Left forelimb (tissue), 1 donor: ENCODE data around the gene CHSY3.

Experiments used
- DNase-seq: peaks from one replicate; pipeline ENCODE4 v3.0.0-alpha.2; 2018; ENCODE audit warnings: low spot score

CHSY3 gene

DNA sequence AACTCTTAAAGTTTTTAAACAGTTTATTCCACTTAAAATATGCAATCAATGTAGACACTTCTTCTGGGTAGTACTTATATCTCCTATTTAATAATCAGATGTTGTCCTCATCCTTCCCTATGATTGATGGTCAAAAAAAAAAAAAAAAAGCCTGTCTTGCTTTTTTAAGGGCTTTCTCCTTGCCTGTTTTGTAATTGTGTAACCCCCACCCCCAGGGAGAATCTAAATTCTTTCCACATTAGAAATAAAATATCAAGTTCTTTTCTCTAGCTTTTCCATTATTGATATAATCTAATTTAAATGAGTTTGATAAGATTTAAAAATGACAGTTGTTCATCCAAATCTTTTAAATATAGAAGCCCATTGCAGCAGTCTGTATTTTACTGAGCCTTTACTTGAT is 119.7 kb downstream of the CHSY3 start:
- no peak for DNase-seq

DNA sequence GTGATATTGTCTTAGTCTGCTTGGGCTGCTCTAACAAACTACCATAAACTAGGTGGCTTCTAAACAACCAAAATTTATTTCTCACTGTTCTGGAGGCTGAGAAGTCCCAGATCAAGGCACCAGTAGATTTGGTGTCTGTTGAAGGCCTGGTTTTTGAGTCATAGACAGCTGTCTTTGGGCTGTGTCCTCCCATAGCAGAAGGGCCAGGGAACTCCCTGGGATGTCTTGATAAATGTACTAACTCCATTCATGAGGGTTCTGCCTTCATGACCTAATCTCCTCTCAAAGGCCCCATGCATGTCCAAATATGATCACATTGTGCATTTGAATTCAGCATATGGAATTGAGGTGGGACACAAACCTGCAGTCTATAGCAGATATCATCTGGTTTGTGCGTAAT is 121.2 kb downstream of the CHSY3 start:
- no peak for DNase-seq

DNA sequence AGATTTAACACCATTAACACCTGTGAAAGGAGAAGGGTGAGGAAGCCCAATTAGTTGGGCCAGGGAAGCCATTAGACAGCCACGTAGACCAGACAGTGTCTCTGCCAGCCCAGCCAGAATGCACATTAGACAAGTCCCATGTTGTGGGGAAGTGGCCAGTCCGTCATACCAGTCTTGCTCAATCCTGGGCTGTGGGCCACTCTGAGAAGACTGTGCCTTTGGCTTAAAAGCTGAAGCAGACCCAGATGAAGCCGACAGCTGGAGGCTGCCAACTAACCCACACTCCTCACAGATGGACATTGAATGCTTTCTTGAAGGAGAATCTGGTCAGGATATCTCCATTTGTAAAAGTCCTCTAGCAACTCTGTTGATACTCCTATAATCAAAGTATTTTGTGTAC is 128.5 kb downstream of the CHSY3 start:
- no peak for DNase-seq

DNA sequence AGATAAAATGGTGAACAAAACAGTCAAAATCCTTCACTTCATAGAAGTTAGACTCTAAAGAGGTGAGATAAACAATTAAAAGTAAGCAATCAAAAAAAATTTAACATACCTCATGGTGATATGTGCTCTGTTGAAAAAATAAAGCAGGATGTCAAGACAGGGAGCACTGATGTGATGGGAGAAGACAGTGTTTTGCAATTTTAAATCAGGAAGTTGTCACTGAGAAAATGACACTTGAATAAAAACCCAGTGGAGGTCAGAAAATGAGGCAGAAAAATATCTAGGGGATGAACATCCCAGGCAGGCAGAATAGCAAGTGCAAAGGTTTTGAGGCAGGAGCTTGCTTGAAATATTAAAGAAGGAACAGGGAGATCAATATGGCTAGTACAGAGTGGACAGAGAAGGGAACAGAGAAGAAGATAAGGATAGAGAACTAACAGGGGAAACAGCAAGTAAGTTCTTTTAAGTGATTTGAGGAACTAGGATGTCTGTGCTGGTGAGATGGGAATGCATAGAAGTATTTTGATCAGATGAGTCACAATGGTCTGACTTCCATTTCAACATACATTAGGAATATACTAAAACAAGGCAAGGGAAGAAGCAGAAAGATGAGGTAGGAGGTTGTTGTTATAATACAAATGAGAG is 130.4 kb downstream of the CHSY3 start:
- no peak for DNase-seq

DNA sequence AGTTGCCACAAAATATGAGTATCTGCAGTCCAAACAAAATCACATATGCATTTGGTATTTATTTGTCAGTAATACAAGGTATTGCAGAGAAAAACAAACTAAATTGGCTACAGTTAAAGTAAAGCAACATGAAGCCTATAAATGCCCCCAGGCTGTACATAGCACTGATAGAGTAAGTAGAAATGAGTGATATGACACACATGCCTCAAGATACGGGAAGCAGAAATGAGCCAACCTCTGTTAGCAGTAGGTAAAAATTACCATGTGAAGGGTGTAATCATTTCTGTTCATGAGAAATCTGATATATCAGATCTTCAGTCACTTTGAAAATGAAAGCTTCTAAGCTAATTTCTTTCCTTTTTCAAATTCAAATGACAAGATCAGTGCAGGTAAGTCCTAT is 131.1 kb downstream of the CHSY3 start:
- DNase-seq, result no peak

DNA sequence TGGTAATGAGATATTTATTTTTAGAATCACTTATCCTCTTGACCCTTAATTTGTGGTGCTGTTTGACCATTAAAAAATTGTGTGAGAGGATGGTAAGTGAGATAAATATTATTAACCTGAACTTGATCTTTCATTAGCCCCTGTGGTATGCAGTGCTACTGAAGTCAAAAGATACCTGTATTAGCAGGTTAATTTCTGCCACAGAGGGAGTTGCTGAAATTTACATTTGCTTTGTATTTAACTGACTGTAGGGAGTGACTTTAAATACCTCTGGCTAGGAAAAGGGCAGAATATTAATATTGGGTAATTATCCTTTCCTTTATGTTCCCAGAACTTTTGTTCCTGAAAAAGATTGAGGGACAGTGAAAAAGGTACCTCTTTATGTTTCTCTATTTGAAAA is 133.6 kb downstream of the CHSY3 start:
- no peak for DNase-seq

DNA sequence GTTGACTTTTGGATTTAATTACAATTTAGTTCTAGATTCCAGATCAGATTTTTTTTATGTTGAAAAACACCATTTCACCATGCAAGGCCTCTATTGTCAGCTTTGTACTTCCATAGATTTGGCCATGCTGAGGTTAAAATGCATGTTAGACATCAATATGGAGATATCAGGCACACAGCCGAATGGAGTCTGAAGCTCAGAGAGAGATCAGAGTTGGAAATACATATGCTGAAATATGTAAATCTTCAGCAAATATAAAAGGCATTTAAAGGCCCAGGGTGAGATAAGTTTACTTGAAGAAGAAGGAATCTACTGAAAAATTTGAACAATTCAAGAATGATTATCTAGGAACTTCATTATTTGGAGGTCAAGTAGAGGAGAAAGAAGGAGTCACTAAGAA is 139.6 kb downstream of the CHSY3 start:
- no peak for DNase-seq

DNA sequence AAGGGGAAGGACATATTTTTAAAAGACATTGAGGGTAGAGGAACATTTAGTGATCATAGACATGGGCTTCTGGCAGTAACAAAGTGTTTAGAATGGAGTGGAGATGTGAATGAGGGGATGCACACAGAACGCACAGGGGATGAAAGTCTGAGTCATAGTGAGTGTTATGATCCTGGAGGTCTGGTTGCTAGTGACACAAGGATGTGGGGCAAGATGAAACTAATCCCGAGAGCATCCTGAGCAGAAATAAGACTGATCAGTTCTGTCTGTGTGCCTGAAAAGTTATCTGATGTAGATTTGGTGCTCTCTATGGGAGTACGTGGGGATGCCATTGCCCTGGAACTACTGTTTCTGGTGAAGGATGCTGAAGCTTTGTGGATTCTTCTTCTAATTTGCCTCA is 141.1 kb downstream of the CHSY3 start:
- no peak for DNase-seq

DNA sequence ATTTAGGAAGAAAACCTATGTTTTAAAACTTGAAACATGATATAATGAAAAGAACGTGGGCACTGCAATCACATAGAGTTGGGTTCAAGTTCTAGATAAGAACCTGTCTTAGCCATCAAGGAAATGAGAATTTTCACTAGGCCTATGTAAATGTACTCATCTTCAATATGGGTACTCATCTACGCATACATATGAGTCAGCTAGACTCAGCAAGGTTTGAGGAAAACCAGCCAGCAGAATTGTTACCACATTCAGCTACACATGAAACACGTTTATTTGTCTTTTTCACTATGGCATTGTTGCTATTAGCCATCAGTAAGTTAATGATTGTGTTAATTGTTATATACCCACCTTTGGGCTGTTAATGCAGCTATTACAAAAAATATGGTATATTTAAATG is 146.3 kb downstream of the CHSY3 start:
- no peak for DNase-seq

DNA sequence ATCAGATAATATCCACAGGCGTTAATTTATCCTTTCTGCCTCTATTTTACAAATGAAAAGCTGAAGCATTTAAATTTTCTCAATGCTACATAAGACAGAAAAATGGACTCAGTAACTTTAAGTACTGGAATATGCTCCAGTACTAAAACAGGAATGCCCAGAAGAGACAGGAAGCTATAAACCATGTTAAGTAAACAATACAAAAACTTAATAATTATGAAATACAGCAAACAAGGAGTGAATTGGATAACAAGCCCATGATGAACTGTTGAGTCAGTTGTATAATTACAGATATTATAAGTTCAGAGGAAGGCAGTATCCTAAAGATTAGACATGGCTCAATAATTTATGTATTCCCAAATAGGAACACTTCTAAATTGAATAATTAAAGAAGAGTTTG is 148.5 kb downstream of the CHSY3 start:
- no peak for DNase-seq

DNA sequence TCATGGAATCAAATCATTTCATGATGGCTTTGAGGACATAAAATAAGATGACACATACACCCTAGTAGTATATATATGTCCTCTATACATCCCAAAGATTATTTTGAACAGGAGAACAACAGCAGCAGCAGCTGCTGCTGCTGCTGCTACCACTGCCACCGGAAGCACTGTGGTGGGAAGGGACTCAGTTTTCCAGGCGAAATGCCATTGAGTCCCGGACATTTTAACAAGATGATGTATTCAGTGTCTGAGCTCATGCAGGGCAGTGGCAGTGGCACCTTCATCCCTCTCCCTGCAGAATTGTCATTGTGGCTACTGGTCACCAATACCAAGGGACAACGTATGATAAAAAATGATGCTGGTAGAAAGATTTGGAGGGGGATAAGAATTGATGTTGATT is 151.3 kb downstream of the CHSY3 start:
- DNase-seq, result no peak

DNA sequence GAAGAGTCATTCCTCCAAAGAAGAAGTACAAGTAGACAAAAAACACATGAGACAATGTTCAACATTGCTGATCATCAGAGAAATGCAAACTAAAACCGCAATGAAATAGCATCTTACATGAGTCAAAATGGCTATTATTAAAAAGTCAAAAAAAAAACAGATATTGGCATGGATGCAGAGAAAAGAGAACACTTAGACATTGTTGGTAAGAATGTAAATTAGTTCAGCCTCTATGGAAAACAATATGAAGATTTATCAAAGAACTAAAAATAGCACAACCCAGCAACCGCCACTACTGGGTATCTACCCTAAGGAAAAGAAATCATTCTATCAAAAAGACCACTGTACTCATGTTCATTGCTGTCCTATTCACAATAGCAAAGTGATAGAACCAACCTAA is 157.5 kb downstream of the CHSY3 start:
- DNase-seq, result no peak

DNA sequence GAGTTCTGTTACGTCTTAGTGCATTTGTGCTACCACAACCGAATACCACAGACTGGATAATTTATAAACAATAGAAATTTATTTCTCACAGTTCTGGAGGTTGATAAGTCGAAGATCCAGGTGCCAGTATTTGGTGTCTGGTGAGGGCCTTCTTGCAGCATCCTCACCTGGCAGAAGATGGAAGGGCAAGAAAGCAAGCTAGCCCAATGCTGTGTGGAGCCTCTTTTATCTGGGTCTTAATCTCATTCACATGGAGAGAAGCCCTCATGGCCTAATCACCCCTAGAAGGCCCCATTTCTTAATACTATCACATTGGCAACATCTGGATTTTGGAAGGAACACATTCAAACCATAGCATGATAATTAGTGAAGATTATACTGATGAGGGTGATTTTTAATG is 159.3 kb downstream of the CHSY3 start:
- no peak for DNase-seq

DNA sequence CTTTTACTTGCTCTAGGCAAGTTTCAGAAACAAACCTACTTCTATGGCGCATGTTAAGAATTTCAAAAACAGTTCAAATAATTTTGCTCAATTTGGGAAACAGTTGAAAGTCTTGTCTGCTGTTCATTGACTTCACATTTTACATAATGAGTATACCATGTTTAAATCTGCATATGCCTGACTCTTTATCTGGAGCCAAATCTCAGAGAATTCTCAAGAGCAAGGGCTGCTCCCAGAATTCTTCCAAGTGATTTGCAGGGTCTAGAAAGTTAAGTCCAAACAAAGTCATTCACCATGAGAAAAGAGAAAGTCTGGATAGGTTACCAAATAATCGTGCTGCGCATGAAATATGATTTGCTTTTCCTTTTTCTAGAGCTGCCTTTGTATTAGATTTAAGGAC is 160.2 kb downstream of the CHSY3 start:
- no peak for DNase-seq

DNA sequence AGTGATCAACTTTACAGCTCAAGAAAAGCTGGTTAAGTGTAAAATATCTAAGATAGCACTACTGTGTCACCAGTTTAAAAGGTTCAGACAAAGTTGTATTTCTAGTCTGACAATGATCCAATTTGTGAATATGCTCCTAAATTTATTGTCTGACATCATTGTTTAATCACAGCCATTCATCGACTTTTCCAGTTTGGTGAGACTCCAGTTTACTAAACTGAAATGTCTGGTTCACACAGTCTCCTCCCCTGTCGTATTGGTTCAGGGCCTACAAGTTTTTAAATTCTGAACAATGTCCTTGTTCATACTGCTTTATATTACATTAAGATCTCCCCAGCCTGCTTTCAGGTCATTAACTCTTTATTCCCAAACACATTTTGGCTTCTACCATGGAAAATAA is 161.4 kb downstream of the CHSY3 start:
- DNase-seq, result no peak

DNA sequence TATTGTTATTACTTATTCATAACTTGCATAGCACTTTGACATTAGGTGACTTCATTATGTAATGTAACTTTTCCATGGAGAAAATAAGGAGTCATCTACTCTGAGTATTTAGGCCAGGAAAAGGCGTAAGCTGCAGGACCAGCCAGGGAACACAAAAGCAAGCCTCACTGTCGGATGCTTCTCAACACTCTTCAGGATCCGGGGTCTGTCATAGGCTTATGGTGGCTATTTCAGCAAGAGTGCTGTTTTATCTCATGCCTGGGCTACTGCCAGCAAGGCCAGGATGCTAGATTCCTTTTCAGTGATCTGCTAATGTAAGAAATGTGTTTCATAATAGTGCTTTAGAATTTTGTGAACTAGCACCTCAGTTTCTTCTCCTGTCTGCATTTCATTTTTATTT is 162.4 kb downstream of the CHSY3 start:
- no peak for DNase-seq

DNA sequence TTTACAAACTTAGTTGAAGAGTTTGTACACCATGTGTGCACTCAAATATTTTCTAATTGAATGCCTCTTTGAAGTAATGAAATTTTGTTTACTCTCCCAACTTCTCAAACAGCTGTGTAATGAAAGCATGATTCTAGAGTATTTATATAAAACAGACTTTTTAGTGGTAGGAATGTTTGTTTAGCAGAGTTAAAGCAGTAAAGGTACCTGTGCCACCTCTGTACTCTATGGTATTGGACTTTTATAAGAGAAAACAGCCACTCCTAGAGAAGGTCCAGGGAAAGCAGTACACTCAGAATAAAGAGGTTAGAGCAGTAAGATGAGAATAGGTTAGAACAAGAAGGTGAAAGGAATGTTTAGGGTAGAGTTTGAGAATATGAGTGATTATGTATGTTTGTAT is 163.1 kb downstream of the CHSY3 start:
- no peak for DNase-seq

DNA sequence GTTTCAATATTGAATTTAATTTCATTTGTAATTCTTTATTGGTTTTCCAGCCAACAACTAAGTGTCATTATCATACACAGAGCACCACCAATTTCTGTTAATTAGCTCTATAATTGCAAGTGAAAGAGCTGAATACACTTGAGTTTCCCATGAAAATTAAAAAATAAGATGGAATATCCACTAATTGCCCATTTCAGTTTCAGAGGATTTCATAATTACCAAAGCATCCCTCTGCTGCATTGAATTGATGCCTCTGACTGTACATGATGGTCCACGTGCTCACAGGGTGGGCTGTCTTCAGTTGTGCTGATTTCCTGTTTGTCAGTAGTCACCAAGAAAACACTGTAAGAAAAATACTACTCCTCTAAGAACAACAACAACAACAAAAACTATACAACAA is 163.8 kb downstream of the CHSY3 start:
- DNase-seq, result no peak

DNA sequence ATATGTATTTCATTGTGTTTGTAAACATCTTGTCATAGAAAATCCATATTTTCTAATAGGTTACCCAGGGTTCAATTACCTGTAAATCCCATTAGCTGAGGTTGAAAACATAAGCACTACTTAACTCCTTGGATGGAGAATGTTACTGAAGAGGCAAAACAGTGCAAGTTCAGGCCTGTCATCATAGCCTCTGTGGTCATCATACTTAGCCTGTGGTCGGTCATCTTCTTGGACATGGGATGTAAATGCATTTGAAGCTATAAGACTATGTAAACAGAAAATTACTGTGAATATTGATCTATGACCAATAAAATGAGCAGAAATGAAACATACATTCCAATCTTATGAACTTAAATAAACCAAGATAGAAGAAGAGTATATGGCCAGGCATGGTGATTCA is 164.7 kb downstream of the CHSY3 start:
- DNase-seq, result no peak

DNA sequence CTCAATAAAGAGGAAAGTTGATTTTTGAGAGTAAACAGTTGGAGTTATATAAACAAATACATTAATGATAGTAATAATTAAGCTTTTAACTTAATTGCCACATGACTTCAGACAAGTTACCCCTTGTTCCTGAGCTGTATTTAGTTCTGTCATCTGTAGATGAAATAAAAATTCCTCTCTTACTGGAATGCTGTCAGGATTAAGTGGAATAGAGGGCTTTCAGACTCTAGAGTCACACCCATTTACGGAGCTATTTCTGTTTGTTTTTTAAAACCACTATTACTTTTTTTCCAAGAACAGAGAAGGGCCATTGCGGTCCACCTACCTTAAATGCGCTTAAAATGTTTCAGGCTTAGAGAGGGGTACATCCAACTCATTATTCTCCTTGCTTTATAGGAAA is 170.6 kb downstream of the CHSY3 start:
- DNase-seq, result no peak

DNA sequence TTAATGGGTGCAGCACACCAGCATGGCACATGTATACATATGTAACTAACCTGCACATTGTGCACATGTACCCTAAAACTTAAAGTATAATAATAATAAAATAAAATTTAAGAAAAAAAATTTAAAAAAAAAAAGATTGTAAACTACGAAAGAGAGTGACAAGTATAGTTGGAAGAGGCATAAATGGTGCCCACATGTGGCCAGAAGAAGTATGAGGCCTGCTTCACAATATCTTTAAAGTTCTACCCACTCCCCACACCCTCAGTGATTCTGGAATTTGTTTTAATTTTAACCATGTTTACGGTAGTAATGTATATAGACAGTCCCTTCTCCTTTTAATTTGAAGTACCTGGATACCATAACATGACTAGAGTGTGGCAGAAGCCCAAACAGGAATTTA is 172.7 kb downstream of the CHSY3 start:
- DNase-seq, result no peak

DNA sequence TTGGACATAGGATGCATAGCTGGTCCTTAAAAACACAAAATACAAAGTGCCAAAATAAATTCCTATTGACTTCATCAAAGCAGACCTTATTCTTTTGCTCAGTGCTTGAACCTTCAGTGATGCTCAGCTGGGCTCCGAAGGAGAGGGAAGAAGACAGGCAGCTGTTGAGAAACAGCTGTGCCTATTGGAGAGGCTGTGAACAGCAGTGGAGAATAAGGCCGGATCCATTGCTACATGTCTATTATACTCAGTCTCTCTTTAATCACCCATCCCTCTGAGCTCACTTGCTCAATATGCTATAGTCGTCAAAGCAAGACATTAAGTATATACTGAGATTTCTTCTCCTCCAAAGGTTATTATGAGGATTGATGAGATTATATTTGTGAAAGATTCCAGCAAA is 174.4 kb downstream of the CHSY3 start:
- DNase-seq, result no peak

DNA sequence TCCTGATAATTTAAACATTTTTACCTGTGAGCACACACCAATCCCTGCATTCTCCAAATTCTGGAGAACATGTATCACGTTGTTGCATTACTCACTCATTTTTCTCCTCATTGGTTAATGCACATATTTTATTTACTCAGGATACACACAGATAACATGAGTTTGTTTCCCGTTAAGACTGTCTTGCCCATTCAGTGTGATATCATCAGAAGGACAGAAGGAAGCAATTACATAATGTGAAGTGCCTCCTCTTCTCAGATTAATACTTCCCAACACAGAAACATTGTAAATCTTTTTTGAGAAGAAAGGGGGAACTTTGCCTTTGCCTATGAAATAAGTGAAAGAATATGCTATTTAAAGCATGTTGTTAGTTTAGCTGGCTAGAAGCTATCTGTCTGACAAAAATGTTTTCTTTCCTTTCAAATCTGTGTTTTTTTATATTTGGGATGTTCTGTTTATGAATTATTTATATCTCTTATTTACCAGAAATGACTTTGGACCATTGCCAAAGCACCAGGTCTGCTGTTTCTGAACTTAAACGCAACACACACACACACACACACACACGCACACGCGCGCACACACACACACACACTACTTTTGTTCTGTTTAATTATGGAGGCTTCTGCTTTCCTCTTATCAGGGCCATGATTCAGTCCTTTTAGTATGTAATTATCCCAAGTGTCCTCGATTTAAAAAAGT is 186.5 kb downstream of the CHSY3 start:
- no peak for DNase-seq

DNA sequence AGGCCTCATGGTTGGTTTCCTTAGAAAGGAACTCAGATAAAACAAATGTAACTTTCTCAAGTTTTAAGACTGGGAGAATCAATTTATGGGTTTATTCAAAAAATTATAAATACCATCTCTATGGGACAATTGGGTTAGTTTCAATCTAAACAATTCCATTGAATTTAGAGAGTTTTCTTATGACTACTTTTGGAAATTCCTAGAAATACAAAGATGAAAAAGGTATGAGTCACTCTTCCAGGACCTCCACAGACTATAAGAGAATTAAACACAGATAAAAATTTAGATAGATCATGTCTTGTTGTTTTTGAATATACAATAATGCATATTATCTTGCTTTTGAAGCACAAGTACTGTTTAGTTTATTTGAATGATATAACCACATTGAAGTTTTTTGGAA is 188.7 kb downstream of the CHSY3 start:
- DNase-seq, result no peak
